Right atrium auricular region (tissue), 2 donors: ENCODE results near the gene CAPZB. TPM values are rescaled to one million over a fixed set of nuclear protein-coding genes. Genes with fewer than 3 reads are reported as not detected.
"Not testable (repeated sequence)": the region's sequence is repeated elsewhere in the genome, so short reads cannot be mapped to it uniquely, and the experiment has no call there.

Source experiments
- DNase-seq: peaks from one replicate; pipeline ENCODE4 v3.0.0-alpha.2; 2019; ENCODE audit warnings: low spot score
- H3K27ac ChIP-seq, 2 donors: fragments of 200-600 bp; sonication (generic); 1 replicate in 1 of 2; 2 replicates in 1 of 2; pipeline ENCODE4 v1.5.1; 2016 to 2019
- H3K27me3 ChIP-seq, 2 donors: fragments of 200-600 bp; sonication (generic); one replicate each; pipeline versions ENCODE4 v1.5.1 to v1.6.0; 2017 to 2019
- H3K36me3 ChIP-seq: fragments of 200-600 bp; sonication (generic); one replicate; pipeline ENCODE4 v1.5.1; 2016
- H3K4me1 ChIP-seq, 2 donors: fragments of 200-600 bp; sonication (generic); one replicate each; pipeline versions ENCODE4 v1.5.1 to v1.6.0; 2017 to 2019
- H3K4me3 ChIP-seq, 2 donors: fragments of 200-600 bp; sonication (generic); 1 replicate in 1 of 2; 2 replicates in 1 of 2; pipeline ENCODE4 v1.5.1; 2017 to 2019; ENCODE audit warnings: mild to moderate bottlenecking in 1 of 2, moderate library complexity in 1 of 2
- H3K9me3 ChIP-seq, 2 donors: fragments of 200-600 bp; sonication (generic); one replicate each; pipeline ENCODE4 v1.5.1; 2019
- total RNA-seq, 2 donors: library from RNA; depleted of rRNA; stranded (reverse); fragments of >200 nt; gene quantifications; one replicate each; pipeline ENCODE4 v1.1.0, GENCODE V29; 2016
- TF ChIP-seq, protein P1 (sequence below), 2 donors: fragments of 200-600 bp; sonication (generic); IDR thresholded peaks; one replicate each; pipeline ENCODE4 v1.5.1; 2019; ENCODE audit warnings: antibody characterized with exemption in 2 of 2

The CAPZB gene
- total RNA-seq, 2 donors from 2014 or later, result 87.8 to 122 TPM

GRCh38 chr1:19505693-19506457, 20.5 kb upstream of the CAPZB start:
- no peaks in the 10 kb centered on the region for H3K27me3 ChIP-seq
- peak; percentile 63 for DNase-seq
- H3K9me3 ChIP-seq, result no peaks in the 10 kb centered on the region
- TF ChIP-seq, protein P1, sequence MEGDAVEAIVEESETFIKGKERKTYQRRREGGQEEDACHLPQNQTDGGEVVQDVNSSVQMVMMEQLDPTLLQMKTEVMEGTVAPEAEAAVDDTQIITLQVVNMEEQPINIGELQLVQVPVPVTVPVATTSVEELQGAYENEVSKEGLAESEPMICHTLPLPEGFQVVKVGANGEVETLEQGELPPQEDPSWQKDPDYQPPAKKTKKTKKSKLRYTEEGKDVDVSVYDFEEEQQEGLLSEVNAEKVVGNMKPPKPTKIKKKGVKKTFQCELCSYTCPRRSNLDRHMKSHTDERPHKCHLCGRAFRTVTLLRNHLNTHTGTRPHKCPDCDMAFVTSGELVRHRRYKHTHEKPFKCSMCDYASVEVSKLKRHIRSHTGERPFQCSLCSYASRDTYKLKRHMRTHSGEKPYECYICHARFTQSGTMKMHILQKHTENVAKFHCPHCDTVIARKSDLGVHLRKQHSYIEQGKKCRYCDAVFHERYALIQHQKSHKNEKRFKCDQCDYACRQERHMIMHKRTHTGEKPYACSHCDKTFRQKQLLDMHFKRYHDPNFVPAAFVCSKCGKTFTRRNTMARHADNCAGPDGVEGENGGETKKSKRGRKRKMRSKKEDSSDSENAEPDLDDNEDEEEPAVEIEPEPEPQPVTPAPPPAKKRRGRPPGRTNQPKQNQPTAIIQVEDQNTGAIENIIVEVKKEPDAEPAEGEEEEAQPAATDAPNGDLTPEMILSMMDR (IDR thresholded peaks at IDR 0.05), result no peak
- H3K4me3 ChIP-seq, result peak overlapping the region in 1 of 2 donors; percentile 12
- peaks cover 0 to 50% of the 10 kb centered on the region in 2 donors for H3K4me1 ChIP-seq
- no peaks in the 10 kb centered on the region for H3K36me3 ChIP-seq
- H3K27ac ChIP-seq, result peak overlapping the region; percentile 76 to 79

- TF ChIP-seq, protein P1 (IDR thresholded peaks at IDR 0.05), result no peak
- peaks cover 0 to 50% of the 10 kb centered on the region in 2 donors for H3K4me1 ChIP-seq
- DNase-seq, result peak; percentile 70
- no peaks in the 10 kb centered on the region for H3K9me3 ChIP-seq
- H3K4me3 ChIP-seq, result peak overlapping the region in 1 of 2 donors; percentile 12
- no peaks in the 10 kb centered on the region for H3K27me3 ChIP-seq
- H3K36me3 ChIP-seq, result no peaks in the 10 kb centered on the region
- peak overlapping the region; percentile 76 to 79 for H3K27ac ChIP-seq
These were observed 19.7 kb upstream of the CAPZB start for GRCh38 chr1:19504796-19505692.

- not testable (repeated sequence) for H3K9me3 ChIP-seq, DNase-seq, H3K36me3 ChIP-seq, H3K27me3 ChIP-seq, H3K4me3 ChIP-seq, H3K27ac ChIP-seq
- H3K4me1 ChIP-seq, result peaks cover 0 to 35% of the 10 kb centered on the region in 2 donors
These were observed 16.9 kb upstream of the CAPZB start for GRCh38 chr1:19502284-19502683.

GRCh38 chr1:19499887-19500286, 14.5 kb upstream of the CAPZB start:
- H3K27ac ChIP-seq, H3K4me3 ChIP-seq, DNase-seq, H3K36me3 ChIP-seq, H3K27me3 ChIP-seq, H3K9me3 ChIP-seq: not testable (repeated sequence)
- H3K4me1 ChIP-seq, result peaks cover 0 to 31% of the 10 kb centered on the region in 2 donors

GRCh38 chr1:19497443-19497842, 12.1 kb upstream of the CAPZB start:
- H3K9me3 ChIP-seq, H3K27ac ChIP-seq, H3K27me3 ChIP-seq, DNase-seq, H3K4me3 ChIP-seq, H3K36me3 ChIP-seq: not testable (repeated sequence)
- peaks cover 0 to 27% of the 10 kb centered on the region in 2 donors for H3K4me1 ChIP-seq

DNA sequence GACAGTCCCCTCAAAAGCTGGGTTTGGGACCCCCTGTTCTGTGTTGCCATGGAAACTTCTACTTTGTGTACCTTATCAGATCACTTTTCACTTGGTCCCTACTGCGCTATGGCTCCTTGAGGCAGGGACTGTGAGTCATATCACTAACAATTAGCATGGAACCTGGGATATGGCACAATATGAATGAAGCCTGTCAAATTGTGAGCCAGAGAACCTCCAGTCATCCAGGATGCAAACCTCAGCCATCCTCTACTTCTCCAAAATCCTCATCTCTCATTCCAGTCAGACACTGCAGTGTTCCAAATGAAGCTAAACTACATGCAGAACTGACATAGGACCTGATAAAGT, 11.2 kb upstream of the CAPZB start:
- Histone ChIP-seq H3K36me3 (no peaks in the 10 kb centered on the region), H3K4me1 (peaks cover 0 to 27% of the 10 kb centered on the region in 2 donors), H3K27ac (peak overlapping the region; percentile 59 to 67), H3K27me3 (no peaks in the 10 kb centered on the region), H3K4me3 (no peak overlapping the region), H3K9me3 (no peaks in the 10 kb centered on the region)
- TF ChIP-seq, protein P1 (IDR thresholded peaks at IDR 0.05), result no peak
- DNase-seq, result no peak

DNA sequence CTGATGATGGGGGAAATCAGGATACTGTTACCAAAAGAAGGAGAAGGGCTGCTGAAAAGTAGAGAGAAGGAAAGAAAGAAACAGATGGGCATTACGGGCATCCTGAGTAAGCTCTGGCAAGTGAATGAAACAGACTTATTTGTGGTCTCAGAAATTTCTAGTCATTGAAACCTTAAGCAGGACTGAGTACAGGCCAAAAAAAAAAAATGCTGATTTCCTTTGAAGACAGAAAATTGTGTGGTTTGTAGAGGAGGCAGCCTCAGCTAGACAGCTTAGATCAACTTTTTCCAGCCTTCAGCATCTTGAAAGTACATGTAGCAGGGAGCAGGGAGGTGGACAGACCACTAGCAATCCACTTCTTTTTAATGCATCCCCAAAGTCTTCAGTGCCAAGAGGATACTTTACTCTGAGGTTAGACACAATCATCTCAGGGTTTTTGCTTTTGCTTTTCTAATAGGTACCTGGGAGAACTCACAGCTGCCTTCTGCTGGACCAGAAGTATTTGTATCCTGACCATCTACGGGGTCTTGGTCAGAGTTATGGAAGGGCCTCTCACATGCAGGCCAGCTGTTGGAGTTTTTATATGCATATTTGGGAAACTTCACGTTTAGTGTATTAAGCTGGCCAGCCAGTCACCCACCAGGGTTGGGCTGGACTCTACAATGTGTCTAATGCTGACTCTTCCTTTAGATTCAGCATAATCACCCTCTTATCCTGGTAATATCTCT, 10.6 kb upstream of the CAPZB start:
- Histone ChIP-seq H3K27me3 (no peaks in the 10 kb centered on the region), H3K4me3 (no peak overlapping the region), H3K27ac (peak overlapping the region; percentile 59 to 67), H3K4me1 (peaks cover 0 to 27% of the 10 kb centered on the region in 2 donors), H3K36me3 (no peaks in the 10 kb centered on the region), H3K9me3 (no peaks in the 10 kb centered on the region)
- DNase-seq, result no peak
- TF ChIP-seq, protein P1 (IDR thresholded peaks at IDR 0.05), result no peak
